Measurements from ENCODE around the gene ASPSCR1.

DNA sequence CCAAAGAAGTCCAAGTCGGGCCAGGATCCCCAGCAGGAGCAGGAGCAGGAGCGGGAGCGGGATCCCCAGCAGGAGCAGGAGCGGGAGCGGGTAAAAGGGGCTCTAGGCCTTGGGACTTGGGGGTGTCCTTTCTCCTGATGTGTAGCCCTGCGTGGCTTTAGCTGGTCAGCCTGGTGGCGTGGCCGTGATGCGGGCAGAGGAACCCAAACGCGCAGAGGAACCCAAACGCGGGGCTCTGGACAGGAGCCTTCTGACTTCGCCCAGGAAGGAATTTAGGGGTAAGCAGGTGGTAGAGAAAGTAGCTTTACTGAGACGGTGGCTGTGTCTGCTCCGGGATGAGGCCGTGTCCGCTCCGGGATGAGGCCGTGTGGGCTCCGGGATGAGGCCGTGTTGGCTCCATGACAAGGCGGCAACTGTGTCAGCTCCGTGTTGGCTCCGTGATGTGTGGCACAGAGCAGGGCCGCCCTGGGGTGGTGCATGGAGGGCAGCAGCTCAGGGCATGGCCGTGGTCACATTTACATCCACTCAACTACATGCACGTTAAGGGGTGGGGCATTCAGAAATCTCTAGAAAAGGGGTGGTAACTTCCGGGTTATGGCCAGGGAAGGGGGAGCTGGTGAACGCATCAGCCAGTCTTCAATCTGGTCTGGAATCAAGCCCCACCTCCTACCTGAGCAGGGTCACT is 19.5 kb downstream of the ASPSCR1 start:
- TF ChIP-seq, protein P1, sequence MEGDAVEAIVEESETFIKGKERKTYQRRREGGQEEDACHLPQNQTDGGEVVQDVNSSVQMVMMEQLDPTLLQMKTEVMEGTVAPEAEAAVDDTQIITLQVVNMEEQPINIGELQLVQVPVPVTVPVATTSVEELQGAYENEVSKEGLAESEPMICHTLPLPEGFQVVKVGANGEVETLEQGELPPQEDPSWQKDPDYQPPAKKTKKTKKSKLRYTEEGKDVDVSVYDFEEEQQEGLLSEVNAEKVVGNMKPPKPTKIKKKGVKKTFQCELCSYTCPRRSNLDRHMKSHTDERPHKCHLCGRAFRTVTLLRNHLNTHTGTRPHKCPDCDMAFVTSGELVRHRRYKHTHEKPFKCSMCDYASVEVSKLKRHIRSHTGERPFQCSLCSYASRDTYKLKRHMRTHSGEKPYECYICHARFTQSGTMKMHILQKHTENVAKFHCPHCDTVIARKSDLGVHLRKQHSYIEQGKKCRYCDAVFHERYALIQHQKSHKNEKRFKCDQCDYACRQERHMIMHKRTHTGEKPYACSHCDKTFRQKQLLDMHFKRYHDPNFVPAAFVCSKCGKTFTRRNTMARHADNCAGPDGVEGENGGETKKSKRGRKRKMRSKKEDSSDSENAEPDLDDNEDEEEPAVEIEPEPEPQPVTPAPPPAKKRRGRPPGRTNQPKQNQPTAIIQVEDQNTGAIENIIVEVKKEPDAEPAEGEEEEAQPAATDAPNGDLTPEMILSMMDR (conservative IDR thresholded peaks at IDR 0.05; ENCODE audit: low read depth, low read length), result no peak
- TF ChIP-seq POLR2A (IDR thresholded peaks at IDR 0.05; ENCODE audit: low read depth, low read length), result no peak
- no peak for TF ChIP-seq MAZ (IDR thresholded peaks at IDR 0.05; ENCODE audit: borderline replicate concordance, low read depth, low read length)
- TF ChIP-seq CHD1 (IDR thresholded peaks at IDR 0.05; ENCODE audit: low read depth, low read length), result no peak
- TF ChIP-seq NFE2L2 (IDR thresholded peaks at IDR 0.05; ENCODE audit: low read depth, low read length), result no peak
- TF ChIP-seq RFX5 (IDR thresholded peaks at IDR 0.05; ENCODE audit: low read depth, low read length), result no peak
- no peak for TF ChIP-seq FOS (IDR thresholded peaks at IDR 0.05; ENCODE audit: low read depth, low read length)
- TF ChIP-seq RCOR1 (IDR thresholded peaks at IDR 0.05; ENCODE audit: insufficient replicate concordance, low read length), result no peak
- TF ChIP-seq, protein P2, sequence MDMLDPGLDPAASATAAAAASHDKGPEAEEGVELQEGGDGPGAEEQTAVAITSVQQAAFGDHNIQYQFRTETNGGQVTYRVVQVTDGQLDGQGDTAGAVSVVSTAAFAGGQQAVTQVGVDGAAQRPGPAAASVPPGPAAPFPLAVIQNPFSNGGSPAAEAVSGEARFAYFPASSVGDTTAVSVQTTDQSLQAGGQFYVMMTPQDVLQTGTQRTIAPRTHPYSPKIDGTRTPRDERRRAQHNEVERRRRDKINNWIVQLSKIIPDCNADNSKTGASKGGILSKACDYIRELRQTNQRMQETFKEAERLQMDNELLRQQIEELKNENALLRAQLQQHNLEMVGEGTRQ (IDR thresholded peaks at IDR 0.05; ENCODE audit: low read depth, low read length), result no peak
- TF ChIP-seq MAFK (IDR thresholded peaks at IDR 0.05; ENCODE audit: low read depth, low read length), result no peak
- TF ChIP-seq CEBPB (IDR thresholded peaks at IDR 0.05; ENCODE audit: low read depth, low read length), result no peak
- TF ChIP-seq BHLHE40 (IDR thresholded peaks at IDR 0.05; ENCODE audit: low read depth, low read length), result no peak
- no peak for TF ChIP-seq RAD21 (IDR thresholded peaks at IDR 0.05; ENCODE audit: low read length)
